Tibial nerve (tissue), 3 donors: ENCODE results near the gene NPHP3.

Experiments
- EP300 ChIP-seq, 2 donors: sonication (generic); formaldehyde crosslinking; IDR thresholded peaks; one replicate each; pipeline ENCODE4 v1.6.1; 2017; ENCODE audit warnings: antibody characterized with exemption in 2 of 2, mild to moderate bottlenecking in 1 of 2
- POLR2A ChIP-seq, 2 donors: fragments of 450-650 bp; IDR thresholded peaks; one replicate each; pipeline ENCODE4 v1.6.1; 2017; ENCODE audit warnings: antibody characterized with exemption in 2 of 2, mild to moderate bottlenecking in 2 of 2, moderate library complexity in 2 of 2

- TF ChIP-seq EP300 (IDR thresholded peaks at IDR 0.05) (peak in 1 of 2 donors; percentile 55), POLR2A (IDR thresholded peaks at IDR 0.05) (no peak)
Measured at GRCh38 chr3:132660052-132660810, 62.0 kb downstream of the NPHP3 start, which contains the start of gene UBA5.
